GM13976 (cell line): Measurements from ENCODE around the gene SH2D3C.

Experiments used
- DNase-seq: peaks from one replicate; pipeline ENCODE4 v3.0.0; 2012; ENCODE audit warnings: low spot score
- in situ Hi-C: fragments of 300-500 bp; cut with MboI; formaldehyde crosslinking; loops from one replicate; pipeline ENCODE4 v1.12.0; 2022; ENCODE audit warnings: low sequenced_read_pairs, mixed read lengths, inconsistent platforms; ENCODE audit not compliant: unreplicated experiment
- TF ChIP-seq, protein P1 (sequence below): IDR thresholded peaks from 2 replicates; pipeline ENCODE4 v1.5.1; 2012; ENCODE audit warnings: borderline replicate concordance, mild to moderate bottlenecking; ENCODE audit not compliant: insufficient read depth; ENCODE audit errors: extremely low read depth, missing control alignments, control extremely low read depth

SH2D3C gene

GRCh38 chr9:127790094-127790855 is 11.8 kb upstream of the SH2D3C start:
- TF ChIP-seq, protein P1, sequence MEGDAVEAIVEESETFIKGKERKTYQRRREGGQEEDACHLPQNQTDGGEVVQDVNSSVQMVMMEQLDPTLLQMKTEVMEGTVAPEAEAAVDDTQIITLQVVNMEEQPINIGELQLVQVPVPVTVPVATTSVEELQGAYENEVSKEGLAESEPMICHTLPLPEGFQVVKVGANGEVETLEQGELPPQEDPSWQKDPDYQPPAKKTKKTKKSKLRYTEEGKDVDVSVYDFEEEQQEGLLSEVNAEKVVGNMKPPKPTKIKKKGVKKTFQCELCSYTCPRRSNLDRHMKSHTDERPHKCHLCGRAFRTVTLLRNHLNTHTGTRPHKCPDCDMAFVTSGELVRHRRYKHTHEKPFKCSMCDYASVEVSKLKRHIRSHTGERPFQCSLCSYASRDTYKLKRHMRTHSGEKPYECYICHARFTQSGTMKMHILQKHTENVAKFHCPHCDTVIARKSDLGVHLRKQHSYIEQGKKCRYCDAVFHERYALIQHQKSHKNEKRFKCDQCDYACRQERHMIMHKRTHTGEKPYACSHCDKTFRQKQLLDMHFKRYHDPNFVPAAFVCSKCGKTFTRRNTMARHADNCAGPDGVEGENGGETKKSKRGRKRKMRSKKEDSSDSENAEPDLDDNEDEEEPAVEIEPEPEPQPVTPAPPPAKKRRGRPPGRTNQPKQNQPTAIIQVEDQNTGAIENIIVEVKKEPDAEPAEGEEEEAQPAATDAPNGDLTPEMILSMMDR = no peak
- in situ Hi-C loops = no loop called here
- DNase-seq = no peak

DNA sequence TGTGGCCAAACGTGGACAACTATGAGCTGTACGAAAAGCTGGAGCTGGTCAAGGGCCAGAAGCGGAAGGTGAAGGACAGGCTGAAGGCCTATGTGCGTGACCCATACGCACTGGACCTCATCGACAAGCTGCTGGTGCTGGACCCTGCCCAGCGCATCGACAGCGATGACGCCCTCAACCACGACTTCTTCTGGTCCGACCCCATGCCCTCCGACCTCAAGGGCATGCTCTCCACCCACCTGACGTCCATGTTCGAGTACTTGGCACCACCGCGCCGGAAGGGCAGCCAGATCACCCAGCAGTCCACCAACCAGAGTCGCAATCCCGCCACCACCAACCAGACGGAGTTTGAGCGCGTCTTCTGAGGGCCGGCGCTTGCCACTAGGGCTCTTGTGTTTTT is 10.7 kb upstream of the SH2D3C start:
- DNase-seq = no peak
- TF ChIP-seq, protein P1 = no peak
- in situ Hi-C loops = no loop called here

DNA sequence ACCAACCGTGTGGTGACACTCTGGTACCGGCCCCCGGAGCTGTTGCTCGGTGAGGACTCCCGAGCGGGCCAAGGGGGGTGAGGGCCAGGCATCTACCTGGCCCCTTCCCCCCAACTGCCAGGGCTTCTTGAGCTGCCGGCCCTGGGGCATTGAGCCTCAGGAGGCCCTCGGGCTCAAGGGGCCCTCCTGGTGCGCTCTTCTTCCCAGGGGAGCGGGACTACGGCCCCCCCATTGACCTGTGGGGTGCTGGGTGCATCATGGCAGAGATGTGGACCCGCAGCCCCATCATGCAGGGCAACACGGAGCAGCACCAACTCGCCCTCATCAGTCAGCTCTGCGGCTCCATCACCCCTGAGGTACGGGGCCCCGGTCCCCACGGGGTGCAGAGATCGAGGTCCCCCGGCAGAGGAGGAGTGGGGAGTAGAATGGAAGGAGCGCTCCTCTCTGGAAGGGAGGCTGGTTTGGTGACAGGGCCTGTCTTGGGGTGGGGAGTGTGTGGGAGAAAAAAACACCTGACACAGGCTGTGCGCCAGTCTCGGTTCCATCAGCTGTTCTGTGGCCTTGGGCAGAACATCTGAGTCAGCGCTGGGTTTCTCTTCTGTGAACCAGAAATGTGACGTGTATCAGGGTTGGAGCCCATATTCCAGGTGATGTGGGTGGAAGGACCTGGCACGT is 10.0 kb upstream of the SH2D3C start:
- no peak for DNase-seq
- TF ChIP-seq, protein P1 = no peak
- in situ Hi-C loops = no loop called here

GRCh38 chr9:127786773-127787104 is 8.3 kb upstream of the SH2D3C start:
- no peak for DNase-seq
- TF ChIP-seq, protein P1 = peak; percentile 35
- in situ Hi-C loops = no loop called here

DNA sequence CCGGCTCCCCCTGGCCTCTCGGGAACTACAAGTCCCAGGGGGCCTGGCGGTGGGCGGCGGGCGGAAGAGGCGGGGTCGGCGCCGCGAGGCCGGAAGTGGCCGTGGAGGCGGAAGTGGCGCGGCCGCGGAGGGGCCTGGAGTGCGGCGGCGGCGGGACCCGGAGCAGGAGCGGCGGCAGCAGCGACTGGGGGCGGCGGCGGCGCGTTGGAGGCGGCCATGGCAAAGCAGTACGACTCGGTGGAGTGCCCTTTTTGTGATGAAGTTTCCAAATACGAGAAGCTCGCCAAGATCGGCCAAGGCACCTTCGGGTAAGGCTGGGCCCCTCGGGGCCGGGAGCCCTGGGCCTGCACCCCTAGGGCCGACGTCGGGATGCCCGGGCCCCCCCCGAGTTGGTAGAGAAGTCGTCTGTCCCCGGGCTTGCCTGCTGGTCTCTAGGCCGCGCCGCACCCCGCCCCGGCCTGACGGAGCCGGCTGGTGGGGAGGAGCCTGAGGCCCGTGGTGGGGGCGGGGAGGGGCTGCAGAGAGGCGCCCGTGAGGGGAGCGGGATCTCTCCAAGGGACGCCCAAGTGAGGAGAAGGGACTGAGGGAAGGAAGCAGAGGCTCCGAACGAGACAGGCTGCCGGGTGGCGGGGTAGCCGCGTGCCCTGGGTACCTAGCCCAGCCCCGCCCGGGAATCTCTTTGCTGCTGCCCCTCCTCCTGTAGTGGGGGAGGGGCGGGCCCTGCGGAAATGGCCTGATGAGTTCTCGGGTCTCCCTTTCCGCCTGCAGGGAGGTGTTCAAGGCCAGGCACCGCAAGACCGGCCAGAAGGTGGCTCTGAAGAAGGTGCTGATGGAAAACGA is 7.7 kb upstream of the SH2D3C start, which contains the start of gene CDK9:
Gene CDK9, plus strand, starts transcription at position 102 of the 840 bp plus-strand sequence. Its CDS starts 115 bp downstream, at position 217.
- TF ChIP-seq, protein P1 = peak; percentile 24
- peak; percentile 95 for DNase-seq
- in situ Hi-C loops = no loop called here

- in situ Hi-C loops = no loop called here
- peak; percentile 91 for DNase-seq
- TF ChIP-seq, protein P1 = peak; percentile 77
These were observed 6.8 kb upstream of the SH2D3C start for GRCh38 chr9:127785023-127785932.
